DND-41 (cell line): ENCODE results near the gene SRF.

Experiments
- ATAC-seq: fragments of 200-7000 bp; cut with Tn5 transposase; 3 replicates; pipeline ENCODE4 v1.9.1; 2021; ENCODE audit warnings: low read depth; ENCODE audit not compliant: insufficient read depth
- DNase-seq: peaks from one replicate; pipeline ENCODE4 v3.0.0-alpha.2; 2020
- H2AFZ ChIP-seq: 2 replicates; pipeline ENCODE4 v1.6.0; 2012; ENCODE audit warnings: low read depth, low read length
- H3K27ac ChIP-seq: 2 replicates; pipeline ENCODE4 v1.5.1; 2012; ENCODE audit warnings: low read length, inconsistent platforms
- H3K27me3 ChIP-seq: fragments of 200-600 bp; sonication (generic); 2 replicates; pipeline ENCODE4 v1.6.0; 2012; ENCODE audit warnings: low read length, mild to moderate bottlenecking, inconsistent platforms; ENCODE audit not compliant: insufficient read depth, poor library complexity
- H3K36me3 ChIP-seq: 2 replicates; pipeline ENCODE4 v1.5.1; 2012; ENCODE audit warnings: low read length, inconsistent platforms; ENCODE audit not compliant: insufficient read depth
- H3K4me1 ChIP-seq: 2 replicates; pipeline ENCODE4 v1.5.1; 2012; ENCODE audit warnings: mild to moderate bottlenecking, low read length; ENCODE audit not compliant: insufficient read depth
- H3K4me2 ChIP-seq: 2 replicates; pipeline ENCODE4 v1.6.0; 2012; ENCODE audit warnings: mild to moderate bottlenecking, moderate library complexity, low read length, inconsistent platforms; ENCODE audit not compliant: insufficient read depth
- H3K4me3 ChIP-seq, 2 experiments: fragments of 200-600 bp in 1 of 2; shearing (Covaris generic) in 1 of 2; 2 replicates each; pipeline ENCODE4 v1.5.1; 2012 to 2016; ENCODE audit warnings: inconsistent platforms in 2 of 2, low read length in 2 of 2, mild to moderate bottlenecking in 2 of 2, low read depth in 1 of 2, moderate library complexity in 1 of 2
- H3K79me2 ChIP-seq: 2 replicates; pipeline ENCODE4 v1.6.0; 2012; ENCODE audit warnings: low read length, inconsistent platforms; ENCODE audit not compliant: insufficient read depth
- H3K9ac ChIP-seq: 2 replicates; pipeline ENCODE4 v1.6.0; 2012; ENCODE audit warnings: low read depth, mild to moderate bottlenecking, inconsistent platforms, low read length, moderate library complexity
- H3K9me3 ChIP-seq: 2 replicates; pipeline ENCODE4 v1.5.1; 2012; ENCODE audit warnings: low read length, moderate library complexity, mild to moderate bottlenecking, inconsistent platforms; ENCODE audit not compliant: insufficient read depth, severe bottlenecking
- H4K20me1 ChIP-seq: 2 replicates; pipeline ENCODE4 v1.6.0; 2012; ENCODE audit warnings: low read length; ENCODE audit not compliant: insufficient read depth
- CTCF ChIP-seq: IDR thresholded peaks from 2 replicates; pipeline ENCODE4 v1.5.1; 2012; ENCODE audit warnings: borderline replicate concordance, low read length, moderate library complexity, mild to moderate bottlenecking; ENCODE audit not compliant: poor library complexity, severe bottlenecking; ENCODE audit errors: extremely low read depth
- EZH2 ChIP-seq: IDR thresholded peaks from 3 replicates; pipeline ENCODE4 v1.6.1; 2012; ENCODE audit warnings: borderline replicate concordance, low read depth, mild to moderate bottlenecking, moderate library complexity, low read length, inconsistent platforms; ENCODE audit not compliant: severe bottlenecking

SRF gene

GRCh38 chr6:43170931-43171706, at the start of gene SRF:
TSS of gene SRF (plus strand) at chr6:43171269. CDS start at chr6:43171657, 388 bp downstream.
- TF ChIP-seq EZH2 (no peak), CTCF (peak; percentile 66)

DNA sequence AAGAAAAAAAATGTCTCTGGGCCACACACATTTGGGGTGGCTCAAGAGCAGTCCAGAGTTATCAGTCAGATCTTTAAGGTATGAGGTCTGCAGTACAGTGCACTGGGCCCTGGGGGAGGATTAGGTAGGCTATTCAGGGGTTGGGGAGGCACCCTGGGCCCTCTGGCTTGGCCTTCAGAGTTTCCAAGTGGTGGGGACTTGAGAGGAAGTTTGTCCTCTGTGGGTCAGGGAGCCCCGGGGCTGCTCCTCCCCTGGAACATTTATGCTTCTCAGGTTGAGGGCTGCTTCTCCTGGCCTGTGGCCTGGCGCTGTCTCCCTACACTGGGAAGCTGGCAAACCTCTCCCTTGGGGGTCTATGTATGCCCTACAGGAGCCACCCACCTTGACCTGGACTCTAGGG, 48.9 kb upstream of the SRF start:
- no peak for DNase-seq
- H3K36me3 ChIP-seq: no peaks in the 10 kb centered on the region
- ATAC-seq: no peak
- no peak overlapping the region for H2AFZ ChIP-seq
- no peak overlapping the region for H3K4me2 ChIP-seq
- H3K9ac ChIP-seq: no peak overlapping the region
- H3K4me1 ChIP-seq: no peaks in the 10 kb centered on the region
- H3K9me3 ChIP-seq: no peaks in the 10 kb centered on the region
- no peak overlapping the region for H3K27ac ChIP-seq
- H3K79me2 ChIP-seq: peaks cover 68% of the 10 kb centered on the region
- H3K4me3 ChIP-seq: no peak overlapping the region
- TF ChIP-seq EZH2 (no peak), CTCF (no peak)
- H3K27me3 ChIP-seq: no peaks in the 10 kb centered on the region
- peaks cover 60% of the 10 kb centered on the region for H4K20me1 ChIP-seq

More at GRCh38 chr6:43170931-43171706, at the start of gene SRF:
- Histone ChIP-seq H3K4me1 (peaks cover 45% of the 10 kb centered on the region), H2AFZ (peak within 1 kb of the TSS; percentile 85), H3K27me3 (no peaks in the 10 kb centered on the region), H3K4me2 (peak within 1 kb of the TSS; percentile 96), H4K20me1 (peaks cover 39% of the 10 kb centered on the region), H3K9me3 (no peaks in the 10 kb centered on the region), H3K9ac (peak within 1 kb of the TSS; percentile 89), H3K36me3 (peaks cover 29% of the 10 kb centered on the region), H3K4me3 (peak within 1 kb of the TSS; percentile 80 to 83), H3K27ac (peak within 1 kb of the TSS; percentile 87), H3K79me2 (peaks cover 50% of the 10 kb centered on the region)
- DNase-seq (peak; percentile 100), ATAC-seq (peak; percentile 80)

- no peak overlapping the region for H3K4me2 ChIP-seq
- no peaks in the 10 kb centered on the region for H3K36me3 ChIP-seq
- no peaks in the 10 kb centered on the region for H3K4me1 ChIP-seq
- DNase-seq (no peak), ATAC-seq (no peak)
- no peak overlapping the region for H3K4me3 ChIP-seq
- H3K27ac ChIP-seq: no peak overlapping the region
- no peaks in the 10 kb centered on the region for H3K27me3 ChIP-seq
- H3K9ac ChIP-seq: no peak overlapping the region
- peaks cover 61% of the 10 kb centered on the region for H4K20me1 ChIP-seq
- no peaks in the 10 kb centered on the region for H3K9me3 ChIP-seq
- TF ChIP-seq EZH2 (no peak), CTCF (no peak)
- no peak overlapping the region for H2AFZ ChIP-seq
- H3K79me2 ChIP-seq: peaks cover 65% of the 10 kb centered on the region
Observed at GRCh38 chr6:43123461-43124314, 47.4 kb upstream of the SRF start.
